ENCODE results near the gene KIT.
"Not testable (repeated sequence)": the region's sequence is repeated elsewhere in the genome, so short reads cannot be mapped to it uniquely, and the experiment has no call there.

KIT gene

GRCh38 chr4:54657551-54658251 lies at the start of gene KIT:
TSS of gene KIT (plus strand) at chr4:54657957. CDS start at chr4:54658015, 58 bp downstream.
- DNase-seq (ENCODE audit: low spot score), result no peak

GRCh38 chr4:54609310-54609709 lies 48.4 kb upstream of the KIT start:
- no peak for DNase-seq (ENCODE audit: low spot score)

- DNase-seq (ENCODE audit: low spot score), result no peak
Observed at GRCh38 chr4:54614149-54614548, 43.6 kb upstream of the KIT start.

GRCh38 chr4:54620773-54621172 lies 37.0 kb upstream of the KIT start:
- no peak for DNase-seq (ENCODE audit: low spot score)

GRCh38 chr4:54625391-54625790 lies 32.4 kb upstream of the KIT start:
- DNase-seq (ENCODE audit: low spot score), result no peak

GRCh38 chr4:54626113-54626512 lies 31.6 kb upstream of the KIT start:
- no peak for DNase-seq (ENCODE audit: low spot score)

GRCh38 chr4:54632537-54632936 lies 25.2 kb upstream of the KIT start:
- no peak for DNase-seq (ENCODE audit: low spot score)

GRCh38 chr4:54633102-54633740 lies 24.5 kb upstream of the KIT start:
- DNase-seq (ENCODE audit: low spot score), result not testable (repeated sequence)

GRCh38 chr4:54635318-54635717 lies 22.4 kb upstream of the KIT start:
- DNase-seq (ENCODE audit: low spot score), result no peak

GRCh38 chr4:54637325-54637724 lies 20.4 kb upstream of the KIT start:
- no peak for DNase-seq (ENCODE audit: low spot score)

- not testable (repeated sequence) for DNase-seq (ENCODE audit: low spot score)
Observed at GRCh38 chr4:54641101-54641500, 16.7 kb upstream of the KIT start.

GRCh38 chr4:54643172-54643571 lies 14.6 kb upstream of the KIT start:
- DNase-seq (ENCODE audit: low spot score), result no peak

- no peak for DNase-seq (ENCODE audit: low spot score)
Observed at GRCh38 chr4:54643958-54644751, 13.6 kb upstream of the KIT start.

GRCh38 chr4:54645830-54646229 lies 11.9 kb upstream of the KIT start:
- DNase-seq (ENCODE audit: low spot score), result no peak

- no peak for DNase-seq (ENCODE audit: low spot score)
Observed at GRCh38 chr4:54647070-54647469, 10.7 kb upstream of the KIT start.

- DNase-seq (ENCODE audit: low spot score), result no peak
Observed at GRCh38 chr4:54651050-54651449, 6.7 kb upstream of the KIT start.

- DNase-seq (ENCODE audit: low spot score), result no peak
Observed at GRCh38 chr4:54654753-54655152, 3.0 kb upstream of the KIT start.

GRCh38 chr4:54657185-54657550 lies 589 bp upstream of the KIT start:
- no peak for DNase-seq (ENCODE audit: low spot score)

GRCh38 chr4:54658252-54659093 lies 716 bp downstream of the KIT start:
- DNase-seq (ENCODE audit: low spot score), result no peak

GRCh38 chr4:54659313-54659712 lies 1.6 kb downstream of the KIT start:
- DNase-seq (ENCODE audit: low spot score), result no peak

GRCh38 chr4:54659749-54660535 lies 2.2 kb downstream of the KIT start:
- no peak for DNase-seq (ENCODE audit: low spot score)

Measured in RKO (cell line).